GM12878 (cell line): ENCODE measurements around the gene GUK1.

Source experiments
- EP300 ChIP-seq, 2 experiments: fragments of 150-350 bp in 1 of 2; IDR thresholded peaks; 2 replicates each; pipeline ENCODE4 v1.6.1; 2011 to 2012; ENCODE audit warnings: low read depth in 2 of 2, low read length in 2 of 2, borderline replicate concordance in 1 of 2, improper control_type of control experiment in 1 of 2, inconsistent platforms in 1 of 2; ENCODE audit not compliant: control insufficient read depth in 1 of 2
- EZH2 ChIP-seq: IDR thresholded peaks from 2 replicates; pipeline ENCODE4 v1.6.1; 2012; ENCODE audit warnings: low read depth, mild to moderate bottlenecking, control low read depth, inconsistent platforms, low read length, borderline replicate concordance; ENCODE audit not compliant: control insufficient read depth
- SREBF1 ChIP-seq: IDR thresholded peaks from 2 replicates; pipeline ENCODE4 v1.6.1; 2012; ENCODE audit warnings: mild to moderate bottlenecking, low read length
- TCF12 ChIP-seq: IDR thresholded peaks from 2 replicates; pipeline ENCODE4 v1.6.1; 2011; ENCODE audit warnings: low read depth, mild to moderate bottlenecking, low read length
- TF ChIP-seq, protein P1 (sequence below), 3 experiments: IDR thresholded peaks in 2 of 3; conservative IDR thresholded peaks in 1 of 3; 2 replicates each; pipeline ENCODE4 v1.5.1; 2011; ENCODE audit warnings: low read depth in 3 of 3, low read length in 3 of 3, mild to moderate bottlenecking in 3 of 3, control low read depth in 2 of 3, moderate library complexity in 2 of 3, inconsistent platforms in 1 of 3, mixed read lengths in 1 of 3; ENCODE audit not compliant: control insufficient read depth in 2 of 3, insufficient read depth in 1 of 3; ENCODE audit errors: extremely low read depth in 1 of 3
- TF ChIP-seq, protein P2 (sequence below): IDR thresholded peaks from 2 replicates; pipeline ENCODE4 v1.6.1; 2012; ENCODE audit warnings: low read length, inconsistent platforms
- TF ChIP-seq, protein P3 (sequence below): IDR thresholded peaks from 2 replicates; pipeline ENCODE4 v1.6.1; 2012; ENCODE audit warnings: low read depth, low read length, improper control_type of control experiment
- TF ChIP-seq, protein P4 (sequence below): fragments of 450-650 bp; formaldehyde crosslinking; IDR thresholded peaks from 2 replicates; pipeline ENCODE4 v1.5.0; 2022; ENCODE audit warnings: mild to moderate bottlenecking, missing genetic modification characterization

DNA sequence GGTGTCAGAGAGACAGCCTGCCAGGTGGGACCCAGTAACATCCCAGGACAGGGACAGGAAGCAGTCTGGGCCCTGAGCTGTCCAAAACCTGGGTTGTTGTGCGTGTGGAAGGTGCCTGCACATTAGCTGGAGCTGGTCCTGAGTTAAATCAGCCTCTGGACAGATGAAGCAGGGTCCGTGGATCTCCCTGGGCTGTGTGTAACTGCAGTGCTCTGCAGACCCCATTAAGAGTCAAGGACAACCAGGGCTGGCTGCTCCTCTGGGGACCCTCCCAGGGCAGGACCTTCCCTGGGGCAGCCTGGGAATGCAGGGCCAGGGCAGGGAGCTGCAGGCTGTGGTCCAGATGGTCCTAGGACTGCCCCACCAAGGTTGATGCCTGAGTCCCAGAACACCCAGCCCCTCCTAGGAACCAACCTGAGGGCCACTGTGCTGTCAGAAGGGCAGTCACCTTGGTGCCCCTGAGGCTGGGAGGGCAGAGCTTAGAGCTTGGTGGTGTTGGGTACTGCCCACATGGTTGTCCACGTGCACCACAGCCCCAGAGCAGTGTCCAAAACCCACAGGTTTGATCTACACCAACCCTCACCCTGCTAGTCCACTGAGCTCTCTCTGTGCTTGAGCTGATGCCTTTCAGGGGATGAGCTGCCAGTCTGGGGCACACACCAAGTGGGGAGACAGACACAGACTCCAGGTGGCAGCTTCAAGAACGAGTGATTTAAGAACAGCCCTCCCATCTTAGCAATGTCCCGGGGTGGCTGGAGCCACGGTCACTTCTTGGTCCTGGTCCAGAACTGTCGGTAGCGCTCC, 33.9 kb upstream of the GUK1 start:
- TF ChIP-seq EZH2 (no peak), TCF12 (no peak), EP300 (IDR thresholded peaks at IDR 0.05; ENCODE audit: borderline replicate concordance in 1 of 2, control insufficient read depth in 1 of 2, low read depth in 2 of 2, low read length in 2 of 2) (no peak), SREBF1 (no peak)
- TF ChIP-seq, protein P1, sequence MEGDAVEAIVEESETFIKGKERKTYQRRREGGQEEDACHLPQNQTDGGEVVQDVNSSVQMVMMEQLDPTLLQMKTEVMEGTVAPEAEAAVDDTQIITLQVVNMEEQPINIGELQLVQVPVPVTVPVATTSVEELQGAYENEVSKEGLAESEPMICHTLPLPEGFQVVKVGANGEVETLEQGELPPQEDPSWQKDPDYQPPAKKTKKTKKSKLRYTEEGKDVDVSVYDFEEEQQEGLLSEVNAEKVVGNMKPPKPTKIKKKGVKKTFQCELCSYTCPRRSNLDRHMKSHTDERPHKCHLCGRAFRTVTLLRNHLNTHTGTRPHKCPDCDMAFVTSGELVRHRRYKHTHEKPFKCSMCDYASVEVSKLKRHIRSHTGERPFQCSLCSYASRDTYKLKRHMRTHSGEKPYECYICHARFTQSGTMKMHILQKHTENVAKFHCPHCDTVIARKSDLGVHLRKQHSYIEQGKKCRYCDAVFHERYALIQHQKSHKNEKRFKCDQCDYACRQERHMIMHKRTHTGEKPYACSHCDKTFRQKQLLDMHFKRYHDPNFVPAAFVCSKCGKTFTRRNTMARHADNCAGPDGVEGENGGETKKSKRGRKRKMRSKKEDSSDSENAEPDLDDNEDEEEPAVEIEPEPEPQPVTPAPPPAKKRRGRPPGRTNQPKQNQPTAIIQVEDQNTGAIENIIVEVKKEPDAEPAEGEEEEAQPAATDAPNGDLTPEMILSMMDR (IDR thresholded peaks at IDR 0.05 in 2 of 3, conservative IDR thresholded peaks at IDR 0.05 in 1 of 3; ENCODE audit: control insufficient read depth in 2 of 3, extremely low read depth in 1 of 3, insufficient read depth in 1 of 3, low read depth in 3 of 3, low read length in 3 of 3): no peak
- TF ChIP-seq, protein P2, sequence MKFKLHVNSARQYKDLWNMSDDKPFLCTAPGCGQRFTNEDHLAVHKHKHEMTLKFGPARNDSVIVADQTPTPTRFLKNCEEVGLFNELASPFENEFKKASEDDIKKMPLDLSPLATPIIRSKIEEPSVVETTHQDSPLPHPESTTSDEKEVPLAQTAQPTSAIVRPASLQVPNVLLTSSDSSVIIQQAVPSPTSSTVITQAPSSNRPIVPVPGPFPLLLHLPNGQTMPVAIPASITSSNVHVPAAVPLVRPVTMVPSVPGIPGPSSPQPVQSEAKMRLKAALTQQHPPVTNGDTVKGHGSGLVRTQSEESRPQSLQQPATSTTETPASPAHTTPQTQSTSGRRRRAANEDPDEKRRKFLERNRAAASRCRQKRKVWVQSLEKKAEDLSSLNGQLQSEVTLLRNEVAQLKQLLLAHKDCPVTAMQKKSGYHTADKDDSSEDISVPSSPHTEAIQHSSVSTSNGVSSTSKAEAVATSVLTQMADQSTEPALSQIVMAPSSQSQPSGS: no peak
- TF ChIP-seq, protein P3, sequence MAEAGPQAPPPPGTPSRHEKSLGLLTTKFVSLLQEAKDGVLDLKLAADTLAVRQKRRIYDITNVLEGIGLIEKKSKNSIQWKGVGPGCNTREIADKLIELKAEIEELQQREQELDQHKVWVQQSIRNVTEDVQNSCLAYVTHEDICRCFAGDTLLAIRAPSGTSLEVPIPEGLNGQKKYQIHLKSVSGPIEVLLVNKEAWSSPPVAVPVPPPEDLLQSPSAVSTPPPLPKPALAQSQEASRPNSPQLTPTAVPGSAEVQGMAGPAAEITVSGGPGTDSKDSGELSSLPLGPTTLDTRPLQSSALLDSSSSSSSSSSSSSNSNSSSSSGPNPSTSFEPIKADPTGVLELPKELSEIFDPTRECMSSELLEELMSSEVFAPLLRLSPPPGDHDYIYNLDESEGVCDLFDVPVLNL: no peak
- TF ChIP-seq, protein P4, sequence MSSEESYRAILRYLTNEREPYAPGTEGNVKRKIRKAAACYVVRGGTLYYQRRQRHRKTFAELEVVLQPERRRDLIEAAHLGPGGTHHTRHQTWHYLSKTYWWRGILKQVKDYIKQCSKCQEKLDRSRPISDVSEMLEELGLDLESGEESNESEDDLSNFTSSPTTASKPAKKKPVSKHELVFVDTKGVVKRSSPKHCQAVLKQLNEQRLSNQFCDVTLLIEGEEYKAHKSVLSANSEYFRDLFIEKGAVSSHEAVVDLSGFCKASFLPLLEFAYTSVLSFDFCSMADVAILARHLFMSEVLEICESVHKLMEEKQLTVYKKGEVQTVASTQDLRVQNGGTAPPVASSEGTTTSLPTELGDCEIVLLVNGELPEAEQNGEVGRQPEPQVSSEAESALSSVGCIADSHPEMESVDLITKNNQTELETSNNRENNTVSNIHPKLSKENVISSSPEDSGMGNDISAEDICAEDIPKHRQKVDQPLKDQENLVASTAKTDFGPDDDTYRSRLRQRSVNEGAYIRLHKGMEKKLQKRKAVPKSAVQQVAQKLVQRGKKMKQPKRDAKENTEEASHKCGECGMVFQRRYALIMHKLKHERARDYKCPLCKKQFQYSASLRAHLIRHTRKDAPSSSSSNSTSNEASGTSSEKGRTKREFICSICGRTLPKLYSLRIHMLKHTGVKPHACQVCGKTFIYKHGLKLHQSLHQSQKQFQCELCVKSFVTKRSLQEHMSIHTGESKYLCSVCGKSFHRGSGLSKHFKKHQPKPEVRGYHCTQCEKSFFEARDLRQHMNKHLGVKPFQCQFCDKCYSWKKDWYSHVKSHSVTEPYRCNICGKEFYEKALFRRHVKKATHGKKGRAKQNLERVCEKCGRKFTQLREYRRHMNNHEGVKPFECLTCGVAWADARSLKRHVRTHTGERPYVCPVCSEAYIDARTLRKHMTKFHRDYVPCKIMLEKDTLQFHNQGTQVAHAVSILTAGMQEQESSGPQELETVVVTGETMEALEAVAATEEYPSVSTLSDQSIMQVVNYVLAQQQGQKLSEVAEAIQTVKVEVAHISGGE (CRISPR knock-in tag): no peak
